GM12878 (cell line): ENCODE data around the gene C1orf115. TPM values are rescaled to one million over a fixed set of nuclear protein-coding genes. Genes with fewer than 3 reads are reported as not detected.

Source experiments
- ATAC-seq: fragments of 200-7000 bp; cut with Tn5 transposase; 3 replicates; pipeline ENCODE4 v1.9.1; 2020; ENCODE audit warnings: mild to moderate bottlenecking, moderate library complexity
- BruUV-seq: library from RNA; stranded (reverse); fragments of 400-500 nt; replicated peaks from 2 replicates; lab custom pipeline; 2021; lab: Mats Ljungman, UMichigan
- CTCF ChIA-PET: fragments of 300-600 bp; sonication (Branson Sonifier 250); formaldehyde crosslinking; extraction: SDS; loops from one replicate; lab custom pipeline; 2021; ENCODE audit warnings: inconsistent platforms; lab: Yijun Ruan, JAX
- POLR2A ChIA-PET: fragments of 350-600 bp; formaldehyde crosslinking; extraction: SDS; loops from one replicate; lab custom pipeline; 2021; ENCODE audit warnings: inconsistent platforms; lab: Charles Lee
- RAD21 ChIA-PET: fragments of 300-600 bp; sonication (Branson Sonifier 250); formaldehyde crosslinking; loops from one replicate; lab custom pipeline; 2023; ENCODE audit warnings: antibody characterized with exemption; ENCODE audit not compliant: unreplicated experiment; lab: Charles Lee
- SMC1A ChIA-PET: fragments of 300-600 bp; sonication (Branson Sonifier 250); formaldehyde crosslinking; loops from one replicate; lab custom pipeline; 2023; ENCODE audit not compliant: unreplicated experiment, uncharacterized antibody; lab: Charles Lee
- DNase-seq: peaks from one replicate; pipeline ENCODE4 v3.0.0-alpha.2; 2011; ENCODE audit warnings: low read depth, low spot score
- FAIRE-seq: peaks from 3 replicates; lab custom pipeline; 2011; peaks lifted over from hg19 to GRCh38; lab: Jason Lieb, UNC
- H2AFZ ChIP-seq: 2 replicates; pipeline ENCODE4 v1.6.0; 2011; ENCODE audit warnings: low read depth, low read length, control low read depth; ENCODE audit not compliant: control insufficient read depth
- H3K27ac ChIP-seq: 2 replicates; pipeline ENCODE4 v1.5.1; 2011; ENCODE audit warnings: control low read depth; ENCODE audit not compliant: control insufficient read depth, insufficient read depth
- H3K27me3 ChIP-seq, 2 experiments: replicated peaks in 1 of 2; 2 replicates each; pipeline versions ENCODE4 v1.6.0 to v1.6.1; 2011; ENCODE audit warnings: low read length in 1 of 2; ENCODE audit not compliant: control insufficient read depth in 2 of 2, insufficient read depth in 2 of 2
- H3K36me3 ChIP-seq, 2 experiments: 2 replicates each; pipeline ENCODE4 v1.5.1; 2011; ENCODE audit warnings: low read length in 1 of 2; ENCODE audit not compliant: control insufficient read depth in 2 of 2, insufficient read depth in 2 of 2
- H3K4me1 ChIP-seq: 2 replicates; pipeline ENCODE4 v1.6.1; 2011; ENCODE audit warnings: mild to moderate bottlenecking, low read length, moderate library complexity, mixed read lengths; ENCODE audit not compliant: control insufficient read depth, insufficient read depth
- H3K4me2 ChIP-seq: 2 replicates; pipeline ENCODE4 v1.6.0; 2011; ENCODE audit warnings: control low read depth; ENCODE audit not compliant: control insufficient read depth, insufficient read depth
- H3K4me3 ChIP-seq: fragments of 200-600 bp; sonication (generic); 2 replicates; pipeline ENCODE4 v1.5.1; 2016
- H3K79me2 ChIP-seq: 2 replicates; pipeline ENCODE4 v1.6.0; 2011; ENCODE audit warnings: low read length; ENCODE audit not compliant: control insufficient read depth, insufficient read depth
- H3K9ac ChIP-seq: 2 replicates; pipeline ENCODE4 v1.8.0; 2011; ENCODE audit warnings: low read length, control low read depth, mixed read lengths; ENCODE audit not compliant: control insufficient read depth, insufficient read depth
- H3K9me3 ChIP-seq: replicated peaks from 3 replicates; pipeline ENCODE4 v1.5.1; 2011; ENCODE audit warnings: mild to moderate bottlenecking, low read length; ENCODE audit not compliant: control insufficient read depth, insufficient read depth
- H4K20me1 ChIP-seq: 2 replicates; pipeline ENCODE4 v1.6.0; 2011; ENCODE audit not compliant: control insufficient read depth, insufficient read depth
- PAX8 ChIP-seq: fragments of 450-650 bp; IDR thresholded peaks from 2 replicates; pipeline ENCODE4 v1.6.1; 2017; ENCODE audit warnings: mild to moderate bottlenecking, moderate library complexity
- REST ChIP-seq: IDR thresholded peaks from 2 replicates; pipeline ENCODE4 v1.6.1; 2012; ENCODE audit warnings: mild to moderate bottlenecking, low read depth, low read length
- SIX5 ChIP-seq: IDR thresholded peaks from 2 replicates; pipeline ENCODE4 v1.6.1; 2011; ENCODE audit warnings: mild to moderate bottlenecking, low read depth, low read length, moderate library complexity; ENCODE audit not compliant: severe bottlenecking
- SMC3 ChIP-seq: IDR thresholded peaks from 2 replicates; pipeline ENCODE4 v1.6.1; 2011; ENCODE audit warnings: low read length, improper control_type of control experiment, borderline replicate concordance
- SREBF2 ChIP-seq: IDR thresholded peaks from 2 replicates; pipeline ENCODE4 v1.6.1; 2012; ENCODE audit warnings: mild to moderate bottlenecking, low read length
- WGBS: methylation state at CpG from one replicate; pipeline ENCODE4 v1.1.6; 2016; ENCODE audit warnings: low lambda C conversion rate; ENCODE audit not compliant: insufficient replicate concordance, insufficient coverage; ENCODE audit errors: missing lambda C conversion rate; 5-methylcytosine and 5-hydroxymethylcytosine counted together
- in situ Hi-C: fragments of 300-500 bp; cut with MboI; formaldehyde crosslinking; loops from 9 replicates; pipeline ENCODE4 v1.14.3; 2018; ENCODE audit warnings: mixed read lengths
- intact Hi-C: fragments of 100-400 bp; cut with micrococcal nuclease; formaldehyde crosslinking; loops from one replicate; pipeline ENCODE4 v1.14.2; 2022; ENCODE audit not compliant: unreplicated experiment
- polyA plus RNA-seq, 11 experiments: library from polyadenylated mRNA; depleted of rRNA in 4 of 11; unstranded in 6 of 11; stranded (reverse) in 5 of 11; fragments of >200 nt; fragmentation: Nextera tagmentation in 4 of 11; fragmentation: Illumina TruSeq in 1 of 11; extraction: Ambion mirVana in 4 of 11; extraction: Trizol in 1 of 11; gene quantifications; 1 replicate in 1 of 11; 2 replicates in 10 of 11; pipeline versions ENCODE4 v1.2.1 to v1.2.3, GENCODE V29; 2011 to 2016; ENCODE audit warnings: inconsistent platforms in 2 of 11, missing spikeins in 2 of 11, low read depth in 1 of 11
- total RNA-seq, 4 experiments: library from RNA; depleted of rRNA in 3 of 4; stranded (reverse); fragments of >200 nt in 3 of 4; fragmentation: Illumina TruSeq in 1 of 4; extraction: Trizol in 1 of 4; gene quantifications; 2 replicates each; pipeline versions ENCODE4 v1.2.1 to v1.2.3, GENCODE V29; 2013 to 2021
- TF ChIP-seq, protein P1 (sequence below): IDR thresholded peaks from 2 replicates; pipeline ENCODE4 v1.6.1; 2011; ENCODE audit warnings: mild to moderate bottlenecking, low read depth, low read length, moderate library complexity; ENCODE audit not compliant: insufficient replicate concordance

The C1orf115 gene
- total and polyA plus RNA-seq, 10 of the 15 experiments (the other 5 are each of a cell fraction or from before 2014, with no cell fraction given): 0.52 to 5.0 (median 4.1) TPM

- Histone ChIP-seq H3K9me3 (no peaks in the 10 kb centered on the region), H3K36me3 (no peaks in the 10 kb centered on the region), H3K4me1 (no peaks in the 10 kb centered on the region), H2AFZ (no peak overlapping the region), H3K9ac (no peak overlapping the region), H4K20me1 (no peaks in the 10 kb centered on the region), H3K4me3 (no peak overlapping the region), H3K27me3 (no peaks in the 10 kb centered on the region), H3K79me2 (no peaks in the 10 kb centered on the region), H3K27ac (no peak overlapping the region), H3K4me2 (no peak overlapping the region)
- WGBS: 93% methylated on average over 16 of the region's 16 CpGs
- TF ChIP-seq, protein P1, sequence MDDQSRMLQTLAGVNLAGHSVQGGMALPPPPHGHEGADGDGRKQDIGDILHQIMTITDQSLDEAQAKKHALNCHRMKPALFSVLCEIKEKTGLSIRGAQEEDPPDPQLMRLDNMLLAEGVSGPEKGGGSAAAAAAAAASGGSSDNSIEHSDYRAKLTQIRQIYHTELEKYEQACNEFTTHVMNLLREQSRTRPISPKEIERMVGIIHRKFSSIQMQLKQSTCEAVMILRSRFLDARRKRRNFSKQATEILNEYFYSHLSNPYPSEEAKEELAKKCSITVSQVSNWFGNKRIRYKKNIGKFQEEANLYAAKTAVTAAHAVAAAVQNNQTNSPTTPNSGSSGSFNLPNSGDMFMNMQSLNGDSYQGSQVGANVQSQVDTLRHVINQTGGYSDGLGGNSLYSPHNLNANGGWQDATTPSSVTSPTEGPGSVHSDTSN: no peak
- TF ChIP-seq SREBF2: no peak
- no peak for TF ChIP-seq PAX8
- no peak for TF ChIP-seq REST
- no peak for TF ChIP-seq SIX5
- no peak for TF ChIP-seq SMC3
- ChIA-PET RAD21 (no interaction called here), SMC1A (no interaction called here), CTCF (interaction anchor here (1.2 to 1.4 kb wide), 2 partner anchors 33 to 37 kb away, joined by 3 to 4 read pairs; no protein-coding TSS in a partner anchor), POLR2A (no interaction called here)
- FAIRE-seq (no peak), ATAC-seq (no peak), DNase-seq (no peak)
- intact Hi-C loops: no loop called here
- no TSS peak for BruUV-seq
- in situ Hi-C loops: no loop called here
These were observed 6.2 kb downstream of the C1orf115 start for GRCh38 chr1:220696226-220696862.
